HepG2 (cell line): ENCODE results near the gene ZMYND10. TPM values are rescaled to one million over a fixed set of nuclear protein-coding genes. Genes with fewer than 3 reads are reported as not detected.

Experiments
- GFI1 ChIP-seq: sonication (generic); formaldehyde crosslinking; IDR thresholded peaks from 2 replicates; pipeline ENCODE4 v1.5.0; 2020; ENCODE audit warnings: missing genetic modification reagents, mild to moderate bottlenecking, borderline replicate concordance
- IKZF5 ChIP-seq: IDR thresholded peaks from 2 replicates; pipeline ENCODE4 v1.6.1; 2018; ENCODE audit warnings: missing genetic modification reagents, mild to moderate bottlenecking, missing compliant biosample characterization
- MAFK ChIP-seq, 2 experiments: IDR thresholded peaks in 1 of 2; conservative IDR thresholded peaks in 1 of 2; 2 replicates each; pipeline ENCODE4 v1.6.1; 2011; ENCODE audit warnings: improper control_type of control experiment in 2 of 2, low read length in 2 of 2
- MED1 ChIP-seq: sonication (generic); formaldehyde crosslinking; IDR thresholded peaks from 2 replicates; pipeline ENCODE4 v1.4.0; 2020; ENCODE audit warnings: missing genetic modification reagents
- NFIC ChIP-seq: IDR thresholded peaks from 2 replicates; pipeline ENCODE4 v1.6.1; 2012; ENCODE audit warnings: mild to moderate bottlenecking, low read length, inconsistent platforms
- RXRA ChIP-seq: sonication (generic); formaldehyde crosslinking; IDR thresholded peaks from 2 replicates; pipeline ENCODE4 v1.5.1; 2020; ENCODE audit warnings: missing genetic modification reagents
- SNAI1 ChIP-seq: sonication (generic); formaldehyde crosslinking; IDR thresholded peaks from 2 replicates; pipeline ENCODE4 v1.5.0; 2020; ENCODE audit warnings: mild to moderate bottlenecking, missing genetic modification reagents, borderline replicate concordance
- TARDBP ChIP-seq: sonication (generic); formaldehyde crosslinking; IDR thresholded peaks from 2 replicates; pipeline ENCODE4 v1.8.0; 2022; ENCODE audit warnings: mild to moderate bottlenecking, missing genetic modification reagents
- YY1 ChIP-seq: IDR thresholded peaks from 2 replicates; pipeline ENCODE4 v1.6.1; 2011; ENCODE audit warnings: low read length, low read depth, moderate library complexity, mild to moderate bottlenecking; ENCODE audit not compliant: insufficient read depth, insufficient replicate concordance
- ZKSCAN5 ChIP-seq: sonication (generic); formaldehyde crosslinking; IDR thresholded peaks from 2 replicates; pipeline ENCODE4 v1.5.1; 2020; ENCODE audit warnings: mild to moderate bottlenecking, missing genetic modification reagents
- ZNF317 ChIP-seq: sonication (generic); formaldehyde crosslinking; IDR thresholded peaks from 2 replicates; pipeline ENCODE4 v1.5.0; 2020; ENCODE audit warnings: mild to moderate bottlenecking, missing genetic modification reagents
- polyA plus RNA-seq, 8 experiments: library from polyadenylated mRNA; depleted of rRNA in 3 of 8; stranded (reverse) in 7 of 8; unstranded in 1 of 8; fragments of >200 nt; fragmentation: Illumina TruSeq in 4 of 8; extraction: Trizol in 4 of 8; gene quantifications; 2 replicates each; pipeline versions ENCODE4 v1.2.1 to v1.2.3, GENCODE V29; 2011 to 2016; ENCODE audit warnings: low read depth in 4 of 8, missing spikeins in 1 of 8, mixed read lengths in 1 of 8; ENCODE audit not compliant: insufficient read depth in 1 of 8
- total RNA-seq, 5 experiments: library from RNA; depleted of rRNA; stranded (reverse); fragments of >200 nt; fragmentation: Illumina TruSeq; extraction: Trizol; gene quantifications; 2 replicates each; pipeline ENCODE4 v1.2.3, GENCODE V29; 2016; ENCODE audit warnings: low read depth in 1 of 5
- TF ChIP-seq, protein P1 (sequence below): IDR thresholded peaks from 2 replicates; pipeline ENCODE4 v1.6.1; 2016; ENCODE audit warnings: mild to moderate bottlenecking, missing biosample characterization, missing genetic modification reagents
- TF ChIP-seq, protein P2 (sequence below), 2 experiments: fragments of 450-650 bp in 1 of 2; sonication (generic) in 1 of 2; formaldehyde crosslinking; IDR thresholded peaks; 2 replicates each; pipeline versions ENCODE4 v1.5.0 to v1.8.0; 2020 to 2022; ENCODE audit warnings: mild to moderate bottlenecking in 1 of 2, missing genetic modification reagents in 1 of 2
- TF ChIP-seq, protein P3 (sequence below): sonication (generic); formaldehyde crosslinking; IDR thresholded peaks from 2 replicates; pipeline ENCODE4 v1.4.0; 2020; ENCODE audit warnings: missing genetic modification reagents, borderline replicate concordance
- TF ChIP-seq, protein P4 (sequence below): sonication (generic); formaldehyde crosslinking; IDR thresholded peaks from 2 replicates; pipeline ENCODE4 v1.5.0; 2020; ENCODE audit warnings: mild to moderate bottlenecking, missing genetic modification reagents
- TF ChIP-seq, protein P5 (sequence below): sonication (generic); formaldehyde crosslinking; conservative IDR thresholded peaks from 2 replicates; pipeline ENCODE4 v1.4.0; 2020; ENCODE audit warnings: missing genetic modification reagents
- TF ChIP-seq, protein P6 (sequence below): IDR thresholded peaks from 2 replicates; pipeline ENCODE4 v1.6.1; 2016

ZMYND10 gene
- total and polyA plus RNA-seq, 2 of the 13 experiments (the other 11 are each of a cell fraction or from before 2014, with no cell fraction given) = 0.60 to 0.74 TPM

DNA sequence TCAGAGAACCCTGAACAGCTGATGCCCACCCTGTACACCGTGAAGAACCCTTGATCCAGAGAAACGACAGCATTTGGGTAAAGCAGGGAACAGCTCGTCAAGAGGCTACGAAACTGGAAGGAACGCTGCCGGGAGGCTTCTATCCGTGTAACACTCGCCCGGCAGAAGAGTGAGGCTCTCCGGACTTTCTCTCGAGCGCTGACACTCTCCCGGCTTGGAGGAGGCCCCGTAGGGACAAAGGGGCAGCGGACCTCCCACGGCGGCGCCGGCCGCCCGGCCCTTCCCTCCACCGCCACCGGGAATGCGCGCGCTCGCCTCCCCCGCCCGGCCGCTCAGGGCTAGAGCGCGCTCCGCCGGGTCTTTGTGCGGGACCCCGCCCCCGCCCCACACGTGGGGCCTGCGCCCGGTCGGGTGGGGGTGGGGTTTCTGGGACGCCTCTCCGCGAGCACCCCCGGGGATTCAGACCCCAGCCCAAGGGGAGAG is 24.6 kb downstream of the ZMYND10 start (continued):
- TF ChIP-seq ZKSCAN5 (CRISPR knock-in tag) (no peak), RXRA (CRISPR knock-in tag) (no peak), YY1 (no peak), MAFK (conservative IDR thresholded peaks at IDR 0.05 in 1 of 2, IDR thresholded peaks at IDR 0.05 in 1 of 2; ENCODE audit: low read length in 2 of 2) (no peak), IKZF5 (no peak), ZNF317 (CRISPR knock-in tag) (no peak), NFIC (no peak), TARDBP (CRISPR knock-in tag) (no peak), MED1 (CRISPR knock-in tag) (no peak; the same call in 1 of the 2 replicates), SNAI1 (CRISPR knock-in tag) (no peak), GFI1 (CRISPR knock-in tag) (no peak; the same call in 1 of the 2 replicates)
- TF ChIP-seq, protein P1, sequence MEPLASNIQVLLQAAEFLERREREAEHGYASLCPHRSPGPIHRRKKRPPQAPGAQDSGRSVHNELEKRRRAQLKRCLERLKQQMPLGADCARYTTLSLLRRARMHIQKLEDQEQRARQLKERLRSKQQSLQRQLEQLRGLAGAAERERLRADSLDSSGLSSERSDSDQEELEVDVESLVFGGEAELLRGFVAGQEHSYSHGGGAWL (CRISPR knock-in tag) = peak; percentile 59; the same call in 1 of the 2 replicates
- TF ChIP-seq, protein P2, sequence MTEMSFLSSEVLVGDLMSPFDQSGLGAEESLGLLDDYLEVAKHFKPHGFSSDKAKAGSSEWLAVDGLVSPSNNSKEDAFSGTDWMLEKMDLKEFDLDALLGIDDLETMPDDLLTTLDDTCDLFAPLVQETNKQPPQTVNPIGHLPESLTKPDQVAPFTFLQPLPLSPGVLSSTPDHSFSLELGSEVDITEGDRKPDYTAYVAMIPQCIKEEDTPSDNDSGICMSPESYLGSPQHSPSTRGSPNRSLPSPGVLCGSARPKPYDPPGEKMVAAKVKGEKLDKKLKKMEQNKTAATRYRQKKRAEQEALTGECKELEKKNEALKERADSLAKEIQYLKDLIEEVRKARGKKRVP (CRISPR knock-in tag; IDR thresholded peaks at IDR 0.05) = no peak
- TF ChIP-seq, protein P3, sequence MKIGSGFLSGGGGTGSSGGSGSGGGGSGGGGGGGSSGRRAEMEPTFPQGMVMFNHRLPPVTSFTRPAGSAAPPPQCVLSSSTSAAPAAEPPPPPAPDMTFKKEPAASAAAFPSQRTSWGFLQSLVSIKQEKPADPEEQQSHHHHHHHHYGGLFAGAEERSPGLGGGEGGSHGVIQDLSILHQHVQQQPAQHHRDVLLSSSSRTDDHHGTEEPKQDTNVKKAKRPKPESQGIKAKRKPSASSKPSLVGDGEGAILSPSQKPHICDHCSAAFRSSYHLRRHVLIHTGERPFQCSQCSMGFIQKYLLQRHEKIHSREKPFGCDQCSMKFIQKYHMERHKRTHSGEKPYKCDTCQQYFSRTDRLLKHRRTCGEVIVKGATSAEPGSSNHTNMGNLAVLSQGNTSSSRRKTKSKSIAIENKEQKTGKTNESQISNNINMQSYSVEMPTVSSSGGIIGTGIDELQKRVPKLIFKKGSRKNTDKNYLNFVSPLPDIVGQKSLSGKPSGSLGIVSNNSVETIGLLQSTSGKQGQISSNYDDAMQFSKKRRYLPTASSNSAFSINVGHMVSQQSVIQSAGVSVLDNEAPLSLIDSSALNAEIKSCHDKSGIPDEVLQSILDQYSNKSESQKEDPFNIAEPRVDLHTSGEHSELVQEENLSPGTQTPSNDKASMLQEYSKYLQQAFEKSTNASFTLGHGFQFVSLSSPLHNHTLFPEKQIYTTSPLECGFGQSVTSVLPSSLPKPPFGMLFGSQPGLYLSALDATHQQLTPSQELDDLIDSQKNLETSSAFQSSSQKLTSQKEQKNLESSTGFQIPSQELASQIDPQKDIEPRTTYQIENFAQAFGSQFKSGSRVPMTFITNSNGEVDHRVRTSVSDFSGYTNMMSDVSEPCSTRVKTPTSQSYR = peak; percentile 82
- TF ChIP-seq, protein P4, sequence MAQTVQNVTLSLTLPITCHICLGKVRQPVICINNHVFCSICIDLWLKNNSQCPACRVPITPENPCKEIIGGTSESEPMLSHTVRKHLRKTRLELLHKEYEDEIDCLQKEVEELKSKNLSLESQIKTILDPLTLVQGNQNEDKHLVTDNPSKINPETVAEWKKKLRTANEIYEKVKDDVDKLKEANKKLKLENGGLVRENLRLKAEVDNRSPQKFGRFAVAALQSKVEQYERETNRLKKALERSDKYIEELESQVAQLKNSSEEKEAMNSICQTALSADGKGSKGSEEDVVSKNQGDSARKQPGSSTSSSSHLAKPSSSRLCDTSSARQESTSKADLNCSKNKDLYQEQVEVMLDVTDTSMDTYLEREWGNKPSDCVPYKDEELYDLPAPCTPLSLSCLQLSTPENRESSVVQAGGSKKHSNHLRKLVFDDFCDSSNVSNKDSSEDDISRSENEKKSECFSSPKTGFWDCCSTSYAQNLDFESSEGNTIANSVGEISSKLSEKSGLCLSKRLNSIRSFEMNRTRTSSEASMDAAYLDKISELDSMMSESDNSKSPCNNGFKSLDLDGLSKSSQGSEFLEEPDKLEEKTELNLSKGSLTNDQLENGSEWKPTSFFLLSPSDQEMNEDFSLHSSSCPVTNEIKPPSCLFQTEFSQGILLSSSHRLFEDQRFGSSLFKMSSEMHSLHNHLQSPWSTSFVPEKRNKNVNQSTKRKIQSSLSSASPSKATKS = no peak
- TF ChIP-seq, protein P5, sequence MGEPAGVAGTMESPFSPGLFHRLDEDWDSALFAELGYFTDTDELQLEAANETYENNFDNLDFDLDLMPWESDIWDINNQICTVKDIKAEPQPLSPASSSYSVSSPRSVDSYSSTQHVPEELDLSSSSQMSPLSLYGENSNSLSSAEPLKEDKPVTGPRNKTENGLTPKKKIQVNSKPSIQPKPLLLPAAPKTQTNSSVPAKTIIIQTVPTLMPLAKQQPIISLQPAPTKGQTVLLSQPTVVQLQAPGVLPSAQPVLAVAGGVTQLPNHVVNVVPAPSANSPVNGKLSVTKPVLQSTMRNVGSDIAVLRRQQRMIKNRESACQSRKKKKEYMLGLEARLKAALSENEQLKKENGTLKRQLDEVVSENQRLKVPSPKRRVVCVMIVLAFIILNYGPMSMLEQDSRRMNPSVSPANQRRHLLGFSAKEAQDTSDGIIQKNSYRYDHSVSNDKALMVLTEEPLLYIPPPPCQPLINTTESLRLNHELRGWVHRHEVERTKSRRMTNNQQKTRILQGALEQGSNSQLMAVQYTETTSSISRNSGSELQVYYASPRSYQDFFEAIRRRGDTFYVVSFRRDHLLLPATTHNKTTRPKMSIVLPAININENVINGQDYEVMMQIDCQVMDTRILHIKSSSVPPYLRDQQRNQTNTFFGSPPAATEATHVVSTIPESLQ = no peak
- TF ChIP-seq, protein P6, sequence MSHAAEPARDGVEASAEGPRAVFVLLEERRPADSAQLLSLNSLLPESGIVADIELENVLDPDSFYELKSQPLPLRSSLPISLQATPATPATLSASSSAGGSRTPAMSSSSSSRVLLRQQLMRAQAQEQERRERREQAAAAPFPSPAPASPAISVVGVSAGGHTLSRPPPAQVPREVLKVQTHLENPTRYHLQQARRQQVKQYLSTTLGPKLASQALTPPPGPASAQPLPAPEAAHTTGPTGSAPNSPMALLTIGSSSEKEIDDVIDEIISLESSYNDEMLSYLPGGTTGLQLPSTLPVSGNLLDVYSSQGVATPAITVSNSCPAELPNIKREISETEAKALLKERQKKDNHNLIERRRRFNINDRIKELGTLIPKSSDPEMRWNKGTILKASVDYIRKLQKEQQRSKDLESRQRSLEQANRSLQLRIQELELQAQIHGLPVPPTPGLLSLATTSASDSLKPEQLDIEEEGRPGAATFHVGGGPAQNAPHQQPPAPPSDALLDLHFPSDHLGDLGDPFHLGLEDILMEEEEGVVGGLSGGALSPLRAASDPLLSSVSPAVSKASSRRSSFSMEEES (CRISPR knock-in tag) = no peak
